Common myeloid progenitor, CD34-positive (primary cell): ENCODE data around the gene PSME3IP1.

Experiments
- CTCF ChIA-PET: fragments of 350-600 bp; sonication (Branson Sonifier 250); formaldehyde crosslinking; loops from one replicate; lab custom pipeline; 2021; ENCODE audit warnings: antibody characterized with exemption; lab: Charles Lee
- POLR2A ChIA-PET: fragments of 350-600 bp; sonication (Branson Sonifier 250); formaldehyde crosslinking; loops from one replicate; lab custom pipeline; 2021; ENCODE audit warnings: antibody characterized with exemption; lab: Charles Lee
- DNase-seq, 3 donors: peaks; one replicate each; pipeline versions ENCODE4 v3.0.0 to v3.0.0-alpha.2; 2013
- H3K27ac ChIP-seq, 2 experiments: 1 replicate in 1 of 2; 2 replicates in 1 of 2; pipeline ENCODE4 v1.7.0; 2013; ENCODE audit warnings: inconsistent platforms in 2 of 2, low read length in 2 of 2, mild to moderate bottlenecking in 2 of 2, low read depth in 1 of 2, moderate library complexity in 1 of 2; ENCODE audit not compliant: severe bottlenecking in 2 of 2, insufficient read depth in 1 of 2, poor library complexity in 1 of 2
- H3K27me3 ChIP-seq, 5 experiments: replicated peaks in 2 of 5; 1 replicate in 3 of 5; 2 replicates in 2 of 5; pipeline versions ENCODE4 v1.6.1 to v1.7.0; 2013; ENCODE audit warnings: low read length in 4 of 5, mild to moderate bottlenecking in 2 of 5, moderate library complexity in 2 of 5, inconsistent platforms in 1 of 5; ENCODE audit not compliant: insufficient read depth in 5 of 5, control insufficient read depth in 4 of 5
- H3K36me3 ChIP-seq, 4 experiments: 1 replicate in 2 of 4; 2 replicates in 2 of 4; pipeline versions ENCODE4 v1.6.1 to v1.7.0; 2013; ENCODE audit warnings: low read length in 3 of 4, control low read depth in 1 of 4, mild to moderate bottlenecking in 1 of 4; ENCODE audit not compliant: control insufficient read depth in 4 of 4, insufficient read depth in 4 of 4
- H3K4me1 ChIP-seq, 4 experiments: 1 replicate in 3 of 4; 2 replicates in 1 of 4; pipeline versions ENCODE4 v1.6.1 to v1.7.1; 2013; ENCODE audit warnings: low read length in 3 of 4, mild to moderate bottlenecking in 3 of 4, control low read depth in 1 of 4, inconsistent platforms in 1 of 4, moderate library complexity in 1 of 4; ENCODE audit not compliant: control insufficient read depth in 4 of 4, insufficient read depth in 4 of 4; ENCODE audit errors: control extremely low read depth in 1 of 4
- H3K4me3 ChIP-seq, 7 experiments: 1 replicate in 4 of 7; 2 replicates in 3 of 7; pipeline versions ENCODE4 v1.5.1 to v1.7.0; 2013; ENCODE audit warnings: mild to moderate bottlenecking in 7 of 7, low read length in 6 of 7, moderate library complexity in 6 of 7, inconsistent platforms in 2 of 7, low read depth in 2 of 7, control low read depth in 1 of 7; ENCODE audit not compliant: insufficient read depth in 4 of 7, control insufficient read depth in 1 of 7; ENCODE audit errors: extremely low read depth in 1 of 7
- H3K9me3 ChIP-seq, 5 experiments: 1 replicate in 4 of 5; 2 replicates in 1 of 5; pipeline versions ENCODE4 v1.6.1 to v1.7.1; 2013; ENCODE audit warnings: low read length in 4 of 5, mild to moderate bottlenecking in 2 of 5, inconsistent platforms in 1 of 5, low read depth in 1 of 5, moderate library complexity in 1 of 5; ENCODE audit not compliant: control insufficient read depth in 4 of 5, insufficient read depth in 2 of 5; ENCODE audit errors: control extremely low read depth in 1 of 5
- WGBS: methylation state at CpG from one replicate; pipeline ENCODE4 v1.1.5; 2013; ENCODE audit not compliant: insufficient coverage; 5-methylcytosine and 5-hydroxymethylcytosine counted together

Gene PSME3IP1

DNA sequence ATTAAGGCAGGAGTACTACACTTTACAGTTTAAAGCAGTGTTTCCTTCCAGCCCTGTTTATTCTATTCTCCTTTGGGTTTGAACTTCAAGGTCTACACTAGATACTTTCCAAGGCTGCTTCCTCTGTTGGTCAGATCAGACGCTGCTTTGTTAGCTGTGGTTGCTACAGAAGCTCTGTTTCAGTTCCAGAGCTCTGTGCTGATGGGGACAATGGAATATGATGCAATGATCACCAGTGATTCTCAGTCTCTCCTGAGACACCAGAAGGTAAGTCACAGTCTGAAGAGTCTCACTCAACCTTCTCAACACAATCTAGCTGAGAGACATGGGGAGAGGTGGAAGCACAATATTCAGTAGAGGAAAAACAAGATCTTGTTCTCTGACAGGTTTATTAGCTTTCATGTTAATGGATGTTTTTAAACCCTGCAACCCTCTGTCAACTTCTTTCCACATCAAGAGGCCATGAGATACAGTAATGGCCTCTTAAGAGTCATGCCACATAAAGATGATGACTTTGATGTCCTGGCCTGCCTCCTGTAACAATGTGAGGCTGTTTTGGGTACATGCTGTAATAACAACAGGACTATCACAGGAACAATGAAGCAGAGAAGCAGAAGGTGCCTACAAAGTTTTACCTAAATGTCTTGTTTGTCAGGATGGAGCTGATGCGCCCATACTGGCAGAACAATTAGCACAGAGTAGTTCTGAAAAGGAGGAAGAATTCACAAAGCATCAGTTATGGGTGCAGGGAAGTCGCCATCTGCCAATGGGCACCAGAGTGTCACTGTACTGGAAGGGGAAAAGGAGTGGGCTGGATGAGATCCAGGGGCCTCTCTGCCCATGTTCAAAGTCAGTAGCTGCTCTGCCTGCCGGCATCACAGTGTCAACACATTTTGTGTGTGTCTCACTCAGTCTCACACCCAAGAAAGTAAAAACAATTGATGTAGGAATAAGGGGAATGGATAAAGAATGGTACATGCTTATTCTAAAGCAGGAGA is 33.4 kb downstream of the PSME3IP1 start:
- Histone ChIP-seq H3K27me3 (no peaks in the 10 kb centered on the region), H3K4me1 (peaks cover 4 to 40% (median 23%) of the 10 kb centered on the region in 4 experiments), H3K36me3 (peaks cover 2 to 59% (median 37%) of the 10 kb centered on the region in 4 experiments), H3K27ac (no peak overlapping the region), H3K4me3 (no peak overlapping the region), H3K9me3 (no peaks in the 10 kb centered on the region)
- ChIA-PET CTCF (interaction anchor here (0.8 to 2.4 kb wide), 8 partner anchors 8 to 68 kb away, joined by 3 to 11 read pairs (median 4); no protein-coding TSS in a partner anchor), POLR2A (interaction anchor here (1.3 kb wide), 1 partner anchor 61 kb away, joined by 3 read pairs; no protein-coding TSS in a partner anchor)
- 82% methylated on average over 4 of the region's 4 CpGs for whole genome bisulfite sequencing
- DNase-seq: no peak

DNA sequence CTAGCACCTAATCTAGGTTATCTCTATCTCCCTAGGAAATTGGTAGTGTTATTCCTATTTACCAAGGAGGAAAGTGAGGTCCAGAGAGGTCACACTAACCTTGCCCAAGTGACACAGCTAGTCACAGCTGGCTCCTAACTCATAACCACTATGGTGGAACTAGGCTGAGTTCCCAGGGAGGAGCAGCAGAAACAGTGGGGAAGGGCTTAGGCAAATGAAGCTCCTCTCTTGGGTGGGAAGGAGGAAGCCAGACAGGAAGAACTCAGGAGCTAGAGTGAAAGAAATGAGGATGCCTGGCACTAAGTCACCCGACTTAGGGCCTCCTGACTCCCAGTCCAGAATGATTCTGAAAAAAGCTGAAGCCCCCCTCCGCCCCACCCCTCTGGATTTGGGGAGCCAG is 34.5 kb downstream of the PSME3IP1 start:
- Histone ChIP-seq H3K9me3 (no peaks in the 10 kb centered on the region), H3K27me3 (no peaks in the 10 kb centered on the region), H3K36me3 (peaks cover 2 to 49% (median 34%) of the 10 kb centered on the region in 4 experiments), H3K4me3 (no peak overlapping the region), H3K4me1 (peaks cover 4 to 50% (median 33%) of the 10 kb centered on the region in 4 experiments), H3K27ac (no peak overlapping the region)
- ChIA-PET POLR2A (interaction anchor here (1.3 kb wide), 1 partner anchor 60 kb away, joined by 3 read pairs; no protein-coding TSS in a partner anchor), CTCF (interaction anchor here (0.8 to 3.2 kb wide), 8 partner anchors 8 to 67 kb away, joined by 3 to 11 read pairs (median 4); partner anchors contain the start of gene CPNE2)
- DNase-seq: no peak
- 63% methylated on average over 2 of the region's 2 CpGs for WGBS

DNA sequence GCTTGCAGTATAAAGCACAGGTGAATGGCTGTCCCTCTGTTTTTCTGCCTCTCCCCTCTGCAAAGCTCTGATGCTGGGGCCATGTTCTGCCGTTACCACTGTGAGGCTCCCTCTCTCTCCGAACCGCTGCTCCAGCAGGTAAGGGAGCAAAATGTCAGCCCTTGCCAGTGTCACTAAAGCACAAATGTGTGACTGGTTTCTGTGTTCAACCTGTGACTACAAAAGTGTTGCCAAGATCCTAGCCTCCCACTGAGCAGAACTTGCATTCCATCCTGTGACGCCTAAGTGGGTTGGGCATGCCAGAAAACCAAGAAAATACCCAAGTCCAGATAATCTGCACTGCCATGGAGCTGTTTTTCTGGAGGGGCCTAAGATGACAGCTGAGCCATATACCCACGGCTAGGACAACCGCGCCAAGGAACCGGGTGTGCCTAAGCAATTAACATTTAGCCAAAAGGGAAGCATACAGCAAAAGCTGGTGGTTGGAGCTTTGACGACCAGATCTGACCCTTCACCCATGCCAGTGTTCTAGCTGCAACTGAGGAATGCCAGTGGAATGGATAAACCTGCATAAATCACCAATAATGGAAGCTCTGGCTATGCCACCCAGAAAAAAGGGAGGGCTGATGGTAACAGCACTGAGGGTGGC is 35.0 kb downstream of the PSME3IP1 start:
- no peaks in the 10 kb centered on the region for H3K9me3 ChIP-seq
- H3K4me3 ChIP-seq: no peak overlapping the region
- H3K36me3 ChIP-seq: peaks cover 2 to 49% (median 34%) of the 10 kb centered on the region in 4 experiments
- no peak for DNase-seq
- H3K4me1 ChIP-seq: peaks cover 4 to 56% (median 38%) of the 10 kb centered on the region in 4 experiments
- CTCF ChIA-PET: interaction anchor here (0.6 to 3.2 kb wide), 6 partner anchors 9 to 66 kb away, joined by 4 to 11 read pairs (median 5); partner anchors contain the start of genes CPNE2, PSME3IP1 and RSPRY1
- no peaks in the 10 kb centered on the region for H3K27me3 ChIP-seq
- WGBS: 99% methylated on average over 8 of the region's 9 CpGs
- no peak overlapping the region for H3K27ac ChIP-seq
- POLR2A ChIA-PET: interaction anchor here (0.6 to 1.3 kb wide), 2 partner anchors 10 to 59 kb away, joined by 3 read pairs; no protein-coding TSS in a partner anchor

DNA sequence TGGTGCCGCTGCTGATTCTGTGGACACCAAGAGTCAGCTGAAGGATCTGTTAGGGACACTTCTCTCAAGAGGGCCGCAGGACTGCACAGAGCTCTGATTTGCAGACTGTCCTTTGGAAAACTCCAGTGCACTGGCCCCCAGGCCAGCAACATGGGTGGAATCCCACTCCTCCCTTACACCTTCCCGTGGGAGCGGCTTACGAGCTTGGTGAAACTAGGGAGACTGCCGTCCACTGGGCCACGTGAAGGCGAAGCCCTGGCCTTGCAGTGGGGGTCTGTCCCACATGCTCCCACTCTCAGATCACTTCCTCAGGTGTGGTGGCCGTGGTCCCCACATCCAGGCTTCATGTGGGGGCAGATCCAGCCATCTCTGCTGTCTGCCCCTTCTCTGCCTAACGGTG is 36.4 kb downstream of the PSME3IP1 start:
- ChIA-PET CTCF (interaction anchor here (1.4 to 3.2 kb wide), 2 partner anchors 16 to 56 kb away, joined by 4 to 8 read pairs; partner anchors contain the start of gene CPNE2), POLR2A (no interaction called here)
- H3K4me1 ChIP-seq: peaks cover 4 to 68% (median 47%) of the 10 kb centered on the region in 4 experiments
- no peaks in the 10 kb centered on the region for H3K9me3 ChIP-seq
- DNase-seq: no peak
- H3K27ac ChIP-seq: no peak overlapping the region
- no peaks in the 10 kb centered on the region for H3K27me3 ChIP-seq
- H3K36me3 ChIP-seq: peaks cover 2 to 44% (median 22%) of the 10 kb centered on the region in 4 experiments
- H3K4me3 ChIP-seq: no peak overlapping the region
- WGBS: 93% methylated on average over 8 of the region's 10 CpGs

DNA sequence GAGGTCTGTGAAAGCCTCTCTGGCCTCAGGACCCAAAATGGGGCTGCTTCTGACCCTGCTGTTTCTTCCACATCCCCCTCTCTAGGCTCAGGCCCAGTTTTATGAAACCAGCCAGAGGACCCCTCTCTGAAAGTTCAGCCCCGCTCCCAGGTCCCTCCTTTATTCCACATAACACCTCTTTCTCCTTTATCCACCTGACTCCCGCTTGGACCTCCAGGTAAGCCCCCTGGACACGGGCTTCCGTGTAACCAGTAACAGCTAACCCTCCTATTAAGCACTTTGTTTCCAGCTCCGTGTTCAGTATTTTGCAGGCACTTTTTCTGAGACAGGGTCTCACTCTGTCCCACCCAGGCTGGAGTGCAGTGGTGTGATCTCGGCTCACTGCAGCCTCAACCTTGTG is 37.4 kb downstream of the PSME3IP1 start:
- ChIA-PET POLR2A (no interaction called here), CTCF (interaction anchor here (0.9 to 3.2 kb wide), 4 partner anchors 18 to 56 kb away, joined by 3 to 8 read pairs (median 4); partner anchors contain the start of gene CPNE2)
- peak overlapping the region in 1 of 2 experiments; percentile 47 for H3K27ac ChIP-seq
- peaks cover 4 to 77% (median 56%) of the 10 kb centered on the region in 4 experiments for H3K4me1 ChIP-seq
- no peak overlapping the region for H3K4me3 ChIP-seq
- peaks cover 2 to 38% (median 13%) of the 10 kb centered on the region in 4 experiments for H3K36me3 ChIP-seq
- DNase-seq: no peak
- WGBS: 98% methylated on average over 6 of the region's 6 CpGs
- H3K9me3 ChIP-seq: no peaks in the 10 kb centered on the region
- no peaks in the 10 kb centered on the region for H3K27me3 ChIP-seq

DNA sequence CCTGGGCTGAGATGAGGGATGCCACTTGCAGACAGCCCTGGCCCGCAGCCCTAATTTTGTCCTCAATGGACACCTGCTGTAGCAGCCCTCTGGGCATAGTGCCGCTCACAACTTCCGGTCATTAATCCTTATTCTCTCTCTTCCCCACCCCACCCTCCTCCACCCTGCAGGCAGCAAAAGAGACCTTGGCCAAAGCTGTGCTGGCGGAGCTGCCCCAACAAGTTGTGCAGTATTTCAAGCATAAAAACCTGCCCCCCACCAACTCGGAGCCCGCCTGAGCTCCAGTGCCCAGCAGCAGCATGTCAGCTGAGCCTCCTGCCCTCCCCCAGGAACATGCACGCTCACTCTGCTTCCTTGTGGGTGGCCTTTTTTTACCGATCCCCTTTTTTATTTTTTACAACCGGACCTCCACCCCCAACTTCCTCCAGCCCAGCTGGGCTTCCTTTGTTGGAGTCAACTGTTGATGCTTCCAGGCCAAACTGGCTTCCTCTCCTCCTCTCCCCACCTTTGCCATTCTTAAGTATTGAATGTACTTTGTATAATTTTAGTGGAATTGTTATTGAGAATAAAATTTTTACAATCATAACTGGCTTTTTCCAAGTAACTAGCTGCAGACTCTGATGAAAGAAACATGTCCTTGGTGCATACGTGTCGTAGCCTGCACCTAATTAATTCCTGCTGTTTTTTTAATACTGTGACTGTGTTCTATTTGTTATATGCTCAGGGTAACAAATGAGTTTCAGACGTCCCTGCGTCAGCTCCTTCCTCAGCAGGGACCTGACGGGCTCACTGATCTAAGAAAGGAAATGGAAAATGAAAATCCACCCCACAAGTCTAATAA is 38.2 kb downstream of the PSME3IP1 start:
- H3K4me1 ChIP-seq: peaks cover 4 to 86% (median 65%) of the 10 kb centered on the region in 4 experiments
- POLR2A ChIA-PET: no interaction called here

More for the DNA sequence above, 38.2 kb downstream of the PSME3IP1 start:
- CTCF ChIA-PET: interaction anchor here (0.7 to 1.6 kb wide), 4 partner anchors 9 to 21 kb away, joined by 3 to 4 read pairs (median 3); no protein-coding TSS in a partner anchor
- Histone ChIP-seq H3K36me3 (peaks cover 2 to 30% (median 8%) of the 10 kb centered on the region in 4 experiments), H3K9me3 (no peaks in the 10 kb centered on the region), H3K27me3 (no peaks in the 10 kb centered on the region), H3K4me3 (peak overlapping the region in 4 of 7 experiments; percentile 12 to 39 (median 22)), H3K27ac (peak overlapping the region in 1 of 2 experiments; percentile 29)
- DNase-seq: peak in 2 of 3 donors; percentile 63 to 73
- WGBS: 17% methylated on average over 7 of the region's 14 CpGs
